Hepatocyte (in vitro differentiated cells): ENCODE measurements around the gene BRWD1. TPM values are rescaled to one million over a fixed set of nuclear protein-coding genes. Genes with fewer than 3 reads are reported as not detected.
"Not testable (repeated sequence)": the region's sequence is repeated elsewhere in the genome, so short reads cannot be mapped to it uniquely, and the experiment has no call there.

Experiments used
- DNase-seq: peaks from one replicate; pipeline ENCODE4 v3.0.0-alpha.2; 2016; ENCODE audit warnings: low spot score
- H2AFZ ChIP-seq: fragments of 200-600 bp; sonication (generic); 2 replicates; pipeline ENCODE4 v1.6.0; 2016; ENCODE audit warnings: antibody characterized with exemption, mild to moderate bottlenecking
- H3K27ac ChIP-seq: fragments of 200-600 bp; sonication (generic); 2 replicates; pipeline ENCODE4 v1.5.1; 2016; ENCODE audit warnings: mild to moderate bottlenecking
- H3K27me3 ChIP-seq: fragments of 200-600 bp; sonication (generic); 2 replicates; pipeline ENCODE4 v1.6.1; 2016
- H3K36me3 ChIP-seq: fragments of 200-600 bp; sonication (generic); replicated peaks from 2 replicates; pipeline ENCODE4 v1.5.1; 2016; ENCODE audit warnings: low read depth; ENCODE audit not compliant: insufficient read depth
- H3K4me1 ChIP-seq: fragments of 200-600 bp; sonication (generic); 2 replicates; pipeline ENCODE4 v1.5.1; 2016; ENCODE audit warnings: mild to moderate bottlenecking, moderate library complexity; ENCODE audit not compliant: insufficient read depth
- H3K4me2 ChIP-seq: fragments of 200-600 bp; sonication (generic); 2 replicates; pipeline ENCODE4 v1.6.0; 2016
- H3K4me3 ChIP-seq: fragments of 200-600 bp; sonication (generic); 2 replicates; pipeline ENCODE4 v1.5.1; 2016; ENCODE audit warnings: mild to moderate bottlenecking
- H3K79me2 ChIP-seq: fragments of 200-600 bp; sonication (generic); 2 replicates; pipeline ENCODE4 v1.6.0; 2017; ENCODE audit warnings: mild to moderate bottlenecking
- H3K9me2 ChIP-seq: fragments of 200-600 bp; sonication (generic); replicated peaks from 2 replicates; pipeline ENCODE4 v1.6.0; 2017; ENCODE audit warnings: mild to moderate bottlenecking; ENCODE audit not compliant: insufficient read depth
- H3K9me3 ChIP-seq: fragments of 200-600 bp; sonication (generic); 2 replicates; pipeline ENCODE4 v1.5.1; 2016; ENCODE audit warnings: low read depth, mild to moderate bottlenecking
- H4K20me1 ChIP-seq: fragments of 200-600 bp; sonication (generic); 2 replicates; pipeline ENCODE4 v1.6.0; 2016; ENCODE audit warnings: mild to moderate bottlenecking; ENCODE audit not compliant: insufficient read depth, poor library complexity, severe bottlenecking
- EZH2 ChIP-seq: fragments of 200-600 bp; sonication (generic); IDR thresholded peaks from 2 replicates; pipeline ENCODE4 v1.6.1; 2016; ENCODE audit warnings: antibody characterized with exemption, mild to moderate bottlenecking, borderline replicate concordance
- EZH2phosphoT487 ChIP-seq: fragments of 200-600 bp; sonication (generic); IDR thresholded peaks from one replicate; pipeline ENCODE4 v1.6.1; 2018; ENCODE audit warnings: antibody characterized with exemption, mild to moderate bottlenecking, low read depth, moderate library complexity; ENCODE audit not compliant: unreplicated experiment, severe bottlenecking
- WGBS: methylation state at CpG from one replicate; pipeline ENCODE4 v1.1.6; 2016; ENCODE audit warnings: low lambda C conversion rate; ENCODE audit errors: missing lambda C conversion rate; 5-methylcytosine and 5-hydroxymethylcytosine counted together
- polyA plus RNA-seq: library from polyadenylated mRNA; unstranded; fragments of >200 nt; fragmentation: Nextera tagmentation; extraction: Ambion mirVana; gene quantifications from 2 replicates; pipeline ENCODE4 v1.2.1, GENCODE V29; 2016
- total RNA-seq: library from RNA; depleted of rRNA; stranded (reverse); fragments of >200 nt; gene quantifications from 2 replicates; pipeline ENCODE4 v1.2.3, GENCODE V29; 2014
- TF ChIP-seq, protein P1 (sequence below): fragments of 200-600 bp; sonication (generic); IDR thresholded peaks from 2 replicates; pipeline ENCODE4 v1.5.1; 2016; ENCODE audit warnings: antibody characterized with exemption, mild to moderate bottlenecking; ENCODE audit not compliant: poor library complexity

The BRWD1 gene
- total and polyA plus RNA-seq, 2 experiments from 2014 or later, result 17.4 to 48.3 TPM

DNA sequence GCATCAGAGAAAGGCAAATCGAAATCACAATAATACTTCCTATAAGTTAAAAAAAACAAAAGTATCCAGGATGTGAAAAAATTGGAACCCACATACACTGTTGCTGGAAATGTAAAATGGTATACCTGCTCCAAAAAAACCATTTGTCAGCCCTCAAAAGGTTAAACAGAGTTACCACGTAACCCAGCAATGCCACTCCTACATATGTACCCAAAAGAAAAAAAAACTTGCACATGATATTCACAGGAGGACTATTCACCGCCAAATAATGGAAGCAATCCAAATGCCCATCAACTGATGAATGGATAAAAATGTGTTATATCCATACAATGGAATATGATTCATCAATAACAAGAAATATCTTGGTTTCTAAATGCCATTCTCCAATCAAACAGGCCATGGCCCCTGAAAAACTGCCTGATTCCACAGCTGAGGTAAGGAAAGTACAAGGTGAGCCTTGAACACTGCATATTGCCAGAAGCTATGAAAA, 91.4 kb downstream of the BRWD1 start:
- no peak for TF ChIP-seq EZH2phosphoT487
- TF ChIP-seq EZH2, result no peak
- TF ChIP-seq, protein P1, sequence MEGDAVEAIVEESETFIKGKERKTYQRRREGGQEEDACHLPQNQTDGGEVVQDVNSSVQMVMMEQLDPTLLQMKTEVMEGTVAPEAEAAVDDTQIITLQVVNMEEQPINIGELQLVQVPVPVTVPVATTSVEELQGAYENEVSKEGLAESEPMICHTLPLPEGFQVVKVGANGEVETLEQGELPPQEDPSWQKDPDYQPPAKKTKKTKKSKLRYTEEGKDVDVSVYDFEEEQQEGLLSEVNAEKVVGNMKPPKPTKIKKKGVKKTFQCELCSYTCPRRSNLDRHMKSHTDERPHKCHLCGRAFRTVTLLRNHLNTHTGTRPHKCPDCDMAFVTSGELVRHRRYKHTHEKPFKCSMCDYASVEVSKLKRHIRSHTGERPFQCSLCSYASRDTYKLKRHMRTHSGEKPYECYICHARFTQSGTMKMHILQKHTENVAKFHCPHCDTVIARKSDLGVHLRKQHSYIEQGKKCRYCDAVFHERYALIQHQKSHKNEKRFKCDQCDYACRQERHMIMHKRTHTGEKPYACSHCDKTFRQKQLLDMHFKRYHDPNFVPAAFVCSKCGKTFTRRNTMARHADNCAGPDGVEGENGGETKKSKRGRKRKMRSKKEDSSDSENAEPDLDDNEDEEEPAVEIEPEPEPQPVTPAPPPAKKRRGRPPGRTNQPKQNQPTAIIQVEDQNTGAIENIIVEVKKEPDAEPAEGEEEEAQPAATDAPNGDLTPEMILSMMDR, result no peak
- 96% methylated on average over 3 of the region's 3 CpGs for WGBS

DNA sequence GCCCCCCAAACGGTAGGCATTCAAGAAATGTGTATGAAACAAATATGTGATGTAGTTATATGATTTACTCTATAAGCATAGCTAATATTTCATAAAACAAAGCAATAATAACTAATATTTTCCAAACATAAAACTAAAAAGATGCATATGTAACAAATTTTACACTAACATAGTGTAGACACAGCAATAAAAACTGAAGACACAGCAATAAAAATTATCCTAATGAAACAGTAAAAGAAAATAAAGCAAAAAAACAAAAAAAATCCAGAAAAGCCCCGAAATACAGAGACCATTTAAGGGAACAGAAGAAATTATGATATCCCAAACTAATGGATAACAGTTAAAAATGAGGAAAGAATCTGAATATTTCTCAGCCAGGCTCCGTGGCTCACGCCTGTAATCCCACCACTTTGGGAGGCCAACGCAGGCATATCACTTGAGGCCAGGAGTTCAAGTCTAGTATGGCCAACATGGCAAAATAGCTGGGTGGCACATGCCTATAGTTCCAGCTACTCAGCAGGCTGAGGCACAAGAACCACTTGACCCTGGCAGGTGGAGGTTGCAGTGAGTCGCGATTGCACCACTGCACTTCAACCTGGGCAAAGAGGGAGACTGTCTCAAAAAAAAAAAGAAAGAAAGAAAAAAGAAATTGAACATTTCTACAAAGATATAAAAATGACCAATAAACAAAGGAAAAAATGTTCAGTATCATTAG, 92.0 kb downstream of the BRWD1 start:
- H2AFZ ChIP-seq, result no peak overlapping the region
- no peak overlapping the region for H3K4me2 ChIP-seq
- WGBS, result 98% methylated on average over 7 of the region's 7 CpGs
- H3K27ac ChIP-seq, result no peak overlapping the region
- H3K4me1 ChIP-seq, result no peaks in the 10 kb centered on the region
- DNase-seq, result no peak
- TF ChIP-seq, protein P1, result no peak
- TF ChIP-seq EZH2phosphoT487, result no peak
- TF ChIP-seq EZH2, result no peak
- no peak overlapping the region for H3K4me3 ChIP-seq
- H3K36me3 ChIP-seq, result no peaks in the 10 kb centered on the region
- no peaks in the 10 kb centered on the region for H4K20me1 ChIP-seq
- H3K27me3 ChIP-seq, result no peaks in the 10 kb centered on the region
- no peaks in the 10 kb centered on the region for H3K79me2 ChIP-seq
- no peaks in the 10 kb centered on the region for H3K9me3 ChIP-seq
- no peaks in the 10 kb centered on the region for H3K9me2 ChIP-seq

More for the DNA sequence above, 91.4 kb downstream of the BRWD1 start:
- Histone ChIP-seq H3K36me3 (no peaks in the 10 kb centered on the region), H3K27me3 (no peaks in the 10 kb centered on the region), H2AFZ (no peak overlapping the region), H3K27ac (no peak overlapping the region), H3K79me2 (no peaks in the 10 kb centered on the region), H3K4me2 (no peak overlapping the region), H3K4me1 (no peaks in the 10 kb centered on the region), H3K9me2 (no peaks in the 10 kb centered on the region), H3K9me3 (no peaks in the 10 kb centered on the region), H4K20me1 (no peaks in the 10 kb centered on the region), H3K4me3 (no peak overlapping the region)
- no peak for DNase-seq

DNA sequence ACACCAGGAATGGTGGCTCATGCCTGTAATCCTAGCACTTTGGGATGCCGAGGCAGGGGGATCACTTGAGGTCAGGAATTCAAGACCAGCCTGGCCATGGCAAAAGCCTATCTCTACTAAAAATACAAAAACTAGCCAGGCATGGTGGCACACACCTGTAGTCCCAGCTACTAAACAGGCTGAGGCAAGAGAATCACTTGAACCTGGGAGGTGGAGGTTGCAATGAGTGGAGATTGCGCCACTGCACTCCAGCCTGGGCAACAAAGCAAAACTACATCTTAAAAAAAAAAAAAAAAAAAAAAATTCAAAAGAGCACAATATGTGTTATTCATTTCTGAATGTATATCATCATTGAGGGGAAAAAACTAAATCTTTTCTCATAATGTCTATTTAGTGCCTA, 92.6 kb downstream of the BRWD1 start:
- not testable (repeated sequence) for DNase-seq, H3K4me3 ChIP-seq, H3K36me3 ChIP-seq, H2AFZ ChIP-seq, H3K79me2 ChIP-seq, H3K9me3 ChIP-seq, H4K20me1 ChIP-seq, H3K27me3 ChIP-seq, H3K4me2 ChIP-seq, H3K27ac ChIP-seq, H3K4me1 ChIP-seq, H3K9me2 ChIP-seq
- 97% methylated on average over 2 of the region's 2 CpGs for WGBS

DNA sequence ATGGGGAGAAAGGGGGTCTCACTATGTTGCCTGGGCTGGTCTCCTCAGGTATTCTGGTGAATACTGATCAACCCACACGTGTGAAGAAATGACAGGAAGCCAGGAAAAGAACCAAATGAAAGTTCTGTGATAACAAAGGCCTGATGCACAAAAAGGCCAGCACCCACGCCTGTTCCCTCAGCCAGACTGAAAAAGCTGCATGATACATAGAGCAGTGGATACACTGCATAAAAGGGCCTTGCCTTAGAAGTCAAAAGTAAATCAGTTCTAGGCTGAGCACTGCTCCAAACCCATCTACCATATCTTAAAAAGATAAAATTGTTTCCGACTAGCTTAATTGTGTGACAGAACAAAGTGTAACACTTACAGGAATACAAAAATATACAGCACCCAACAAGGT, 93.3 kb downstream of the BRWD1 start:
- 92% methylated on average over 3 of the region's 3 CpGs for WGBS
- Histone ChIP-seq H3K4me2 (no peak overlapping the region), H3K9me3 (no peaks in the 10 kb centered on the region), H3K9me2 (no peaks in the 10 kb centered on the region), H3K36me3 (no peaks in the 10 kb centered on the region), H3K4me3 (no peak overlapping the region), H3K27ac (no peak overlapping the region), H3K27me3 (no peaks in the 10 kb centered on the region), H4K20me1 (no peaks in the 10 kb centered on the region), H3K79me2 (no peaks in the 10 kb centered on the region), H3K4me1 (no peaks in the 10 kb centered on the region), H2AFZ (no peak overlapping the region)
- TF ChIP-seq EZH2, result no peak
- TF ChIP-seq, protein P1, result no peak
- TF ChIP-seq EZH2phosphoT487, result no peak
- DNase-seq, result no peak
